Testis (tissue), 3 donors: ENCODE results near the gene ACOT13. TPM values are rescaled to one million over a fixed set of nuclear protein-coding genes. Genes with fewer than 3 reads are reported as not detected.
A peak's percentile ranks its signal among the peaks of the same experiment; 100 is the strongest.

Experiments
- DNase-seq: peaks from one replicate; pipeline ENCODE4 v3.0.0-alpha.2; 2019
- H3K27ac ChIP-seq, 2 donors: fragments of 200-600 bp; sonication (generic); one replicate each; pipeline ENCODE4 v1.5.1; 2019
- H3K27me3 ChIP-seq: fragments of 200-600 bp; sonication (generic); one replicate; pipeline ENCODE4 v1.5.1; 2019
- H3K36me3 ChIP-seq: fragments of 200-600 bp; sonication (generic); one replicate; pipeline ENCODE4 v1.5.1; 2017; ENCODE audit warnings: low read depth; ENCODE audit errors: missing control alignments
- H3K4me1 ChIP-seq: fragments of 200-600 bp; sonication (generic); one replicate; pipeline ENCODE4 v1.5.1; 2019
- H3K4me3 ChIP-seq, 2 donors: fragments of 200-600 bp; sonication (generic); one replicate each; pipeline ENCODE4 v1.5.1; 2017 to 2019
- H3K9me3 ChIP-seq: fragments of 200-600 bp; sonication (generic); one replicate; pipeline ENCODE4 v1.5.1; 2017
- CTCF ChIP-seq, 3 experiments: fragments of 450-650 bp in 2 of 3; fragments of 200-600 bp in 1 of 3; sonication (generic) in 1 of 3; IDR thresholded peaks; one replicate each; pipeline ENCODE4 v1.5.1; 2016 to 2019; ENCODE audit warnings: antibody characterized with exemption in 3 of 3, mild to moderate bottlenecking in 2 of 3, moderate library complexity in 1 of 3
- POLR2A ChIP-seq: fragments of 450-650 bp; IDR thresholded peaks from one replicate; pipeline ENCODE4 v1.6.1; 2017; ENCODE audit warnings: antibody characterized with exemption, mild to moderate bottlenecking, moderate library complexity
- WGBS, 2 donors: methylation state at CpG; one replicate each; pipeline ENCODE4 v1.1.5; 2018; 5-methylcytosine and 5-hydroxymethylcytosine counted together
- intact Hi-C: fragments of 100-400 bp; cut with DNase I; formaldehyde crosslinking; loops from one replicate; pipeline ENCODE4 v1.15.1; 2023; ENCODE audit warnings: low total_unique reads
- polyA plus RNA-seq: library from polyadenylated mRNA; stranded (reverse); fragments of 350-450 nt; fragmentation: Illumina TruSeq; extraction: RNeasy Lipid Tissue Mini Kit (QIAGEN cat#74804); gene quantifications from one replicate; pipeline ENCODE4 v1.2.3, GENCODE V29; 2014; ENCODE audit warnings: low read depth, low replicate concordance; ENCODE audit not compliant: insufficient read depth
- total RNA-seq, 2 donors: library from RNA; depleted of rRNA; stranded (reverse); fragments of >200 nt; gene quantifications; one replicate each; pipeline ENCODE4 v1.2.3, GENCODE V29; 2016

ACOT13 gene
- total and polyA plus RNA-seq, 3 donors from 2014 or later, result 15.6 to 67.7 (median 19.1) TPM

GRCh38 chr6:24642061-24642460 is 24.8 kb upstream of the ACOT13 start:
- Histone ChIP-seq H3K4me3 (no peak overlapping the region), H3K27me3 (no peaks in the 10 kb centered on the region), H3K36me3 (no peaks in the 10 kb centered on the region), H3K27ac (no peak overlapping the region), H3K4me1 (no peaks in the 10 kb centered on the region), H3K9me3 (no peaks in the 10 kb centered on the region)
- no peak for TF ChIP-seq CTCF (IDR thresholded peaks at IDR 0.05)
- TF ChIP-seq POLR2A, result no peak
- DNase-seq, result no peak
- intact Hi-C loops, result no loop called here

GRCh38 chr6:24643920-24644319 is 23.0 kb upstream of the ACOT13 start:
- Histone ChIP-seq H3K9me3 (no peaks in the 10 kb centered on the region), H3K27me3 (no peaks in the 10 kb centered on the region), H3K4me1 (no peaks in the 10 kb centered on the region), H3K27ac (no peak overlapping the region), H3K4me3 (no peak overlapping the region), H3K36me3 (no peaks in the 10 kb centered on the region)
- intact Hi-C loops, result no loop called here
- DNase-seq, result no peak
- WGBS, 2 donors, result 54 to 85% methylated on average over 7 of the region's 7 CpGs
- no peak for TF ChIP-seq POLR2A
- no peak for TF ChIP-seq CTCF (IDR thresholded peaks at IDR 0.05)

GRCh38 chr6:24644377-24644776 is 22.5 kb upstream of the ACOT13 start:
- Histone ChIP-seq H3K27ac (no peak overlapping the region), H3K36me3 (no peaks in the 10 kb centered on the region), H3K4me1 (no peaks in the 10 kb centered on the region), H3K9me3 (no peaks in the 10 kb centered on the region), H3K4me3 (no peak overlapping the region), H3K27me3 (no peaks in the 10 kb centered on the region)
- no peak for DNase-seq
- intact Hi-C loops, result no loop called here
- 76 to 78% methylated on average over 4 of the region's 4 CpGs for WGBS, 2 donors
- TF ChIP-seq CTCF (IDR thresholded peaks at IDR 0.05) (no peak), POLR2A (no peak)

GRCh38 chr6:24646771-24647170 is 20.1 kb upstream of the ACOT13 start:
- intact Hi-C loops, result no loop called here

More at GRCh38 chr6:24646771-24647170, 20.1 kb upstream of the ACOT13 start:
- H3K27ac ChIP-seq, result no peak overlapping the region
- no peak for DNase-seq
- no peaks in the 10 kb centered on the region for H3K27me3 ChIP-seq
- WGBS, 2 donors, result 62 to 71% methylated on average over 8 of the region's 8 CpGs
- H3K36me3 ChIP-seq, result no peaks in the 10 kb centered on the region
- no peak for TF ChIP-seq POLR2A
- TF ChIP-seq CTCF (IDR thresholded peaks at IDR 0.05), result no peak
- no peaks in the 10 kb centered on the region for H3K4me1 ChIP-seq
- peak overlapping the region in 1 of 2 donors; percentile 57 for H3K4me3 ChIP-seq
- H3K9me3 ChIP-seq, result no peaks in the 10 kb centered on the region
